Left cardiac atrium (tissue), 4 donors: Measurements from ENCODE around the gene CACNA2D3. TPM values are rescaled to one million over a fixed set of nuclear protein-coding genes. Genes with fewer than 3 reads are reported as not detected.

Experiments
- ATAC-seq, 2 donors: fragments of 200-7000 bp; cut with Tn5 transposase; one replicate each; pipeline ENCODE4 v1.9.1; 2020; ENCODE audit warnings: mild to moderate bottlenecking in 2 of 2, moderate library complexity in 2 of 2
- DNase-seq: peaks from one replicate; pipeline ENCODE4 v3.0.0-alpha.2; 2020
- intact Hi-C, 2 donors: fragments of 100-400 bp; cut with DNase I; formaldehyde crosslinking; loops; one replicate each; pipeline versions ENCODE4 v1.14.1 to v1.15.1; 2022 to 2023
- total RNA-seq, 2 donors: library from RNA; stranded (reverse); fragmentation: NEBNext Ultra II Directional; extraction: Animal tissue kit (Norgen Biotek cat#: 25700); gene quantifications; one replicate each; pipeline ENCODE4 v1.2.1, GENCODE V29; 2021
- donor health status: DM: no; HTN: yes; CAD: no.
- donor health status: DM: no; HTN: yes; CAD: no; lungs with severe emphysema.
- donor health status: DM: yes; HTN: yes; CAD: no.
- donor health status: Dilated cardiomyopathy.

Gene CACNA2D3
- total RNA-seq, 2 donors from 2014 or later = 17.3 to 24.2 TPM

- DNase-seq (no peak), ATAC-seq (no peak)
- intact Hi-C loops = no loop called here
These were observed 863.9 kb downstream of the CACNA2D3 start for GRCh38 chr3:54986294-54986693.

GRCh38 chr3:54987719-54988118 lies 865.4 kb downstream of the CACNA2D3 start:
- no peak for ATAC-seq
- no peak for DNase-seq
- intact Hi-C loops = no loop called here

- ATAC-seq (peak in 1 of 2 donors; percentile 73), DNase-seq (no peak)
- intact Hi-C loops = no loop called here
These were observed 866.0 kb downstream of the CACNA2D3 start for GRCh38 chr3:54988302-54988837.

GRCh38 chr3:54988838-54989630 lies 866.7 kb downstream of the CACNA2D3 start:
- DNase-seq (peak; percentile 67), ATAC-seq (peak; percentile 76 to 81)
- intact Hi-C loops = no loop called here

GRCh38 chr3:54994111-54994513 lies 871.8 kb downstream of the CACNA2D3 start:
- intact Hi-C loops = no loop called here
- no peak for DNase-seq
- ATAC-seq = no peak

DNA sequence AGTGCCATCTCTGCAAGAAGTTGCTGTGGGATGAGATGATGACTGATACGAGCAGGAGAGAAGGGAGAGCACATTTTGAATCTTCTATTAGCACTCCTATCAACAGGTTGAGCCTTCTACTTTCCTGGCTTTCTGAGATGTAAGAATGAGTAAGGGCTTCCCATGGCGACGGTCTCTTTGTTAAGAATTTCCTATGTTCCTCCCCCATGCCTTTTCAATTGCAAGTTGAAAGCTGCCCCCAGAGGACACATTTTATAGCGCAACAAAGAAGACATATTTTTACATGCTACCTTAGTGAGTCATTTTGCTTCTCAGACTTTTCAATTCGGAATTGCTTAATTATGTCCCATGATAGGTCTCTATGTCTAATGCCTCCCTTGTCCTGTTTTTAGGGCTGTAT lies 876.8 kb downstream of the CACNA2D3 start:
- DNase-seq (no peak), ATAC-seq (peak in 1 of 2 donors; percentile 59)
- intact Hi-C loops = no loop called here

- peak in 1 of 2 donors; percentile 62 for ATAC-seq
- DNase-seq = no peak
- intact Hi-C loops = no loop called here
These were observed 877.5 kb downstream of the CACNA2D3 start for GRCh38 chr3:54999811-55000210.

DNA sequence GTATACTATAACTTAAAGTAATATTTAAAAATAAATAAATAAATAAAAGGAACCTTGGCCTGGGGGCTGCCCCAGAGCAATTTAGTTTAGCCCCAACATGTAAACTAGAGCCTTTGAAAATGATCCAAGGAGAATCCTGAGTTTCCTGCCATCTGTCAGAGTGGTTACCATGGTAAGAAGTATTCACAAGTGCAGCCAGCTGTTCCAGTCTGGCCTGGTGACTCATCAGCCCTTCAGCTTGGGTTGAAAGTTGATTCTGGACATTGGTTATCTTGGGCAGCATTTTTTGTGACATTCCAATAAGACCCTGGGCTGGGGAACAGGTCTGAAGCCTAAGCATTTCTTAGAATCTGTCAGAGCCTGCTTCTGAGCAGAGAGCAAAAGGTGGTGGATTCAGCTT lies 878.2 kb downstream of the CACNA2D3 start:
- DNase-seq = peak; percentile 36
- peak in 1 of 2 donors; percentile 90 for ATAC-seq
- intact Hi-C loops = no loop called here

- DNase-seq (no peak), ATAC-seq (no peak)
- intact Hi-C loops = no loop called here
These were observed 878.6 kb downstream of the CACNA2D3 start for GRCh38 chr3:55000953-55001352.

DNA sequence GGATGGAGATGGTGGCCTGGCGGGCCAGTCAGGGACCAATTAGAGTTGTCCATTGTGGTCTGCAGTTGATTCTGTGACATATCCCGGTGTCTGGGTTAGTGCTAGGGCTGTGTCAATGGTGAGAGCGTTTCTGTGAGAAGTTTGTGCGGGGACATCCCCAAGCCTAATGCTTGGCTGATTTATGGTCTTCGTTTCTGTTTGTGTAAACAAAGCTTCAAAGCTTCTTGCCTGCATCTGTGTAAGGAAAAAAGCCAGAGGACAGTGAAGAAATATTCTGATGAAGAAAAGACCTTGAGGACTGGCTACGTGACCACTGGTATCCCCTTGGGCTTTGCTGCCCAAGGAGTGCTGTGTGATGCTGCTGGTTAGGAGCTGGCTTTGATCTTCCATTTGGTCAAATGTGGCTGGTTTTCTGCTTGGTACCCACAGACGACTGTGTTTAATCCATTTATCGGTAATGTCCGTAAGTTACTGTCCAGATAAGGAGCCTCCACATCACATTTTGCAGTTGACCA lies 880.1 kb downstream of the CACNA2D3 start:
- intact Hi-C loops = no loop called here
- ATAC-seq = no peak
- no peak for DNase-seq

GRCh38 chr3:55006244-55006676 lies 883.9 kb downstream of the CACNA2D3 start:
- ATAC-seq (no peak), DNase-seq (no peak)
- intact Hi-C loops = no loop called here

GRCh38 chr3:55007971-55008370 lies 885.6 kb downstream of the CACNA2D3 start:
- DNase-seq = no peak
- ATAC-seq = no peak
- intact Hi-C loops = no loop called here

GRCh38 chr3:55009372-55009771 lies 887.0 kb downstream of the CACNA2D3 start:
- intact Hi-C loops = no loop called here
- ATAC-seq (no peak), DNase-seq (no peak)

- DNase-seq (no peak), ATAC-seq (no peak)
- intact Hi-C loops = no loop called here
These were observed 889.7 kb downstream of the CACNA2D3 start for GRCh38 chr3:55012091-55012490.

- ATAC-seq (no peak), DNase-seq (no peak)
- intact Hi-C loops = no loop called here
These were observed 891.0 kb downstream of the CACNA2D3 start for GRCh38 chr3:55013145-55013925.

DNA sequence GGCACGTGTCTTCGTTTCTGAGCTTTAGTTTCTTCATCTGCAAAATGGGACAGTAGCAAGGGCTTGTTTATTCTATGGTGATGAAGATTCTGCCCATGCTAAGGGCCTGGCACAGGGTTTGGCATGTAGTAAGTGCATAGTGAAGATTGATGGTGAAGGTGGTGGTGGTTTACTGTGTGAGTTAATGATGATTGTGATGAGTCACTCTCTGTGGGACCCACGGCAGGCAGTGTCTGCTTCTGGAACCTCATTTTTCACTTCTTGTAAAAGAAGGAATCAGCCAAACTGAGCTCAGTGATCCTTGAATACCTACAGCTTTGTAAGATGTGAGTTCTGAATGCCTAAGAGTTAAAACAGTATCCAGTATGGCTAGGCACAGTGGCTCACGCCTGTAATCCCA lies 891.7 kb downstream of the CACNA2D3 start:
- ATAC-seq = no peak
- intact Hi-C loops = no loop called here
- DNase-seq = no peak

- ATAC-seq = no peak
- DNase-seq = no peak
- intact Hi-C loops = no loop called here
These were observed 892.6 kb downstream of the CACNA2D3 start for GRCh38 chr3:55014906-55015305.

DNA sequence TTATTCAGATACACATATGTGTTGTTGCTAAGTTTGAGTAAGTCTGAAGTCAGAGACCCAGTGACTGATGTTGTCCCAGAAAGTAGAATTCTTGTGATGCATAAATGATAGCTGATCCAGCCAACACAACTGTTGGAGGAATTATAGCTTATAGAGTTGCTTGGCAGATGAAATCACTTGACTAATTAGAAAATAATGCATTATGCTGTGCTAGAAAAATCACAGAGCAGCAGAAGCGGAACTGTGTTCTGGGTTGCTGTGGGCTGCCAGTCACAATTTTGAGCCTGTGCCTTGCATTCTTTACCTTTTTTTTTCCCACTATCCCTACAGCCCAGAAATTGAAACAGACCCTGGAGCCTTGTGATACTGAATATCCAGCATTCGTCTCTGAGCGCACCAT lies 895.5 kb downstream of the CACNA2D3 start:
- no peak for ATAC-seq
- intact Hi-C loops = no loop called here
- DNase-seq = no peak

DNA sequence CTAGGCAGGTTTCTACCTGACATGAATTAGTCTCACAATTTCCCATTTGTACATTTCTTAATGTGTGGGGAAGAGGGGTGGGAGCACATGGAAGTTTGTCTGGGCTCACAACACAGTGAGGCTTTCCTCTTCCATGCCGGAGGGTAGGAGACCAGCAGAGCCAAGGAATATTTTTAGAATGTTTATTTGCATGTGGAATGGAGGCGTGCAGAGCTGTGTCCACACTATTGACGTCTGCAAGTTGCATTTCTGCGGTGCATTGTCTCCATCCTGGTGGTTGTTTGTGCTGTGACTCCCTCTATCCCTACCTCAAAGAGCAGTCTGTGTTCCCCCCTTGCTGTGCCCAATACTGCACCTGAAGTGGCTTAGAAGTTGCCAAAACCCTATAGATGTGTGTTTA lies 908.6 kb downstream of the CACNA2D3 start:
- no peak for ATAC-seq
- no peak for DNase-seq
- intact Hi-C loops = no loop called here
